CD4-positive, alpha-beta T cell treated with Interferon gamma for 1 hour (primary cell): ENCODE measurements around the gene LBP.
"Not testable (repeated sequence)": the region's sequence is repeated elsewhere in the genome, so short reads cannot be mapped to it uniquely, and the experiment has no call there.

Experiments used
- DNase-seq: peaks from one replicate; pipeline ENCODE4 v3.0.0-alpha.2; 2020

Gene LBP, protein sequence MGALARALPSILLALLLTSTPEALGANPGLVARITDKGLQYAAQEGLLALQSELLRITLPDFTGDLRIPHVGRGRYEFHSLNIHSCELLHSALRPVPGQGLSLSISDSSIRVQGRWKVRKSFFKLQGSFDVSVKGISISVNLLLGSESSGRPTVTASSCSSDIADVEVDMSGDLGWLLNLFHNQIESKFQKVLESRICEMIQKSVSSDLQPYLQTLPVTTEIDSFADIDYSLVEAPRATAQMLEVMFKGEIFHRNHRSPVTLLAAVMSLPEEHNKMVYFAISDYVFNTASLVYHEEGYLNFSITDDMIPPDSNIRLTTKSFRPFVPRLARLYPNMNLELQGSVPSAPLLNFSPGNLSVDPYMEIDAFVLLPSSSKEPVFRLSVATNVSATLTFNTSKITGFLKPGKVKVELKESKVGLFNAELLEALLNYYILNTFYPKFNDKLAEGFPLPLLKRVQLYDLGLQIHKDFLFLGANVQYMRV

DNA sequence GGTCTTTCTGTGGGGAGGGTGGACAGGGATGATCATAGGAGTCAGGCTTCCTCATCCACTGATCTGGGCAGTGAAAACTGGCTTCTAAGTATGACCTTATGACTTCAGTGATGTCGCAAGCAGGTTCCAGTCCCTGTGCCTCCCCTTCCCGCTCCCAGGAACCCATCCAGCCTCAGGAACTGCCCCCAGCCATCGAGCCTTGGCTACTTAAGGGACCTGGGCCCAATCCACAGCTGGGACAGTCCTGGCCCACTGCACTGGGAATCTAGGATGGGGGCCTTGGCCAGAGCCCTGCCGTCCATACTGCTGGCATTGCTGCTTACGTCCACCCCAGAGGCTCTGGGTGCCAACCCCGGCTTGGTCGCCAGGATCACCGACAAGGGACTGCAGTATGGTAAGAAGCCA lies at the start of gene LBP:
Gene LBP, plus strand, starts transcription at position 236 of the 405 bp plus-strand sequence. Its CDS starts 35 bp downstream, at position 271.
- no peak for DNase-seq

DNA sequence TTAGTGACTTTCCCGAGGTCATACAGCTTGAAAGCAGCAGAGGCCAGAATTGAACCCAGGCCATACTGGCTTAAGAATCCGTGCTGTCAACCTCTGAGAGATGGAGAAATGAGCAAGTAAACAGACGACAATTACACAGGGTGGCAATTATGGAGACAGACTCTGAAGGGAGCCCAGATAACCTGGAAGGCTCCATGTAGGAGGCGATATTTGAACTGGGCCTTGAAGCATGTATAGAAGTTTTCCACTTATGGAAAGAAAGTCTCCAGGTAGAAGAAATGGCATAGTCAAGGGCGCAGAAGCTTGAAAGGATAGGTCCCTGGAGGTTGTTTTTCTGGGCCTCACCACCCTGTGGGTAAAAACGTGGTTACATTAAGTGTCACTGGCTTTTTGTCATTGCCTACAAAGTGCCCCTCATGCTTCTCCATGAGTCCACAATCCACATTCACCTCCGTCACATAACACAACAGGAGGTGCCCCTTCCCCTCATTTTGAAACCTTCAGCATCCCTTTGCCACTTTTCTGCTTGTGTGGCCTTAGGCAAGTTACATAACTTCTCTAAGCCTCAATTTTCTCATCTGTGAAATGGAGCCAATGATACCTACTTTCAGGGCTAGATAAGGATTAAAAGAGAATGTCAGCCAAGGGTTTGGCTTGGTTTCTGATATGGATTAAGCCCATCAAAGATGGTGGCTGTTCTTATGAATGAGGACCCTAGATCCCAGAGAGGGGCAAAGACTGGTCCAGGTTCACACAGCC lies 48.2 kb upstream of the LBP start:
- DNase-seq: no peak

DNA sequence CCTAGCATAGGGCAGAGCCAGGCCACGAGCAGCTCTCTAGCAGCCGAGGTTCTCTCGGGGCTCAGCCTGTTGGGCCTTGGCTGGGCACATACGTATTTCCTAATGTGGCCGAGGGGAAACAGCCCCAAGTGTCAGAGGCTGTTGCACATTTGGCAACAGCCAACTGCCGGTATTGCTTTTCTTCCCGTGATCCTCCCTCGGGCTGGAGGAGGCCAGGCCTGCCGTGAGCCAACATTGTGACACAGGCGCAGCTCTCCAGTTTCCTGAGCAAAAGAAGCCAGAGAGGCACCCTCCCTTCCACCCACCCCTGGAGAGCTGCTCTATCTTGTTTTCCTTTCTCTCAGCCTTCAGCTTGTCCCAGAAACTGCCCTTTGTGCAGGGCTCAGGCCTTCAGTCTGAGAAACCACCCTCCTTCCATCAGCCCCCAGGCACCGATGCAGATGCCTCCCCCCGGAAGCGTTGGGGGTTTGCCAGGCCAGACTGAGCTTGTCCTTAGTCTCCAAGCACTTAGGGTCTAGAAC lies 47.5 kb upstream of the LBP start:
- DNase-seq: peak; percentile 36

DNA sequence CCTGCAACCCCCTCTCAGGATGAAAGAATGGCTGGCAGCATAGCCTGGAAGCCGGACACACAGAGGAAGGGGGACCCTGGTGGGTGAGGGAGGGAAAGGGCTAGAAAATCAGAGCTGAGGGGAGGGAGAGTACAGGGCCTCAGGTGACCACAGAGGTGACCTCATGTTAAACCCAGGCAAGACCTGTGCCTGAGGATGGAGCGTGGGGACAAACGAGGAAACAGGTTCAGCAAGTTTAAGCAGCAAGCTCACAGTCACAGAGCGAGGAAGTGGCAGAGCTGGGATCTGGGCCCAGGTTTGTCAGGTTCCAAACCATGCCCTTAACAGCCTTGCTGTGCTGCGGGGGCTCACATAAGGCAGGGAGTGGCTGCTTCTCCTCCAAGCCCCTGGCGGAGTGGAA lies 46.3 kb upstream of the LBP start:
- no peak for DNase-seq

DNA sequence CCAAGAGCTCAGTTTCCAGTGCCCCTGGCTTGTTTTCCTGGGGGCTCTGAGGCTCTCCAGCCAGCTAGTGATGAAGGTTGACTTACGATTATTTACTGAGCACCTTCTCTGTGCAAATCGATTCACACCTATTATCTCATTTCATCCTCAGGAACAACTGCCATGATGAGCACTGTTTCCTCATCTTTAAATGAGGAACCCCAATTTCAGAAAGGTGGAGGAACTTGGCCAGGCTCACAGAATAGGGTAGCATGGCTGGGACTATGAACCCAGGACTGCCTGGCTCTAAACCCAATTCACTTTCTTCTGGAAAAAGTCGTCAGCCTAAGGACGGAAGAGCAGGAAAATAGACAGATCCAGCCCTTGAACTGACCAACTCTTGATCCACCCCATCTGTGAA lies 45.8 kb upstream of the LBP start:
- DNase-seq: no peak

DNA sequence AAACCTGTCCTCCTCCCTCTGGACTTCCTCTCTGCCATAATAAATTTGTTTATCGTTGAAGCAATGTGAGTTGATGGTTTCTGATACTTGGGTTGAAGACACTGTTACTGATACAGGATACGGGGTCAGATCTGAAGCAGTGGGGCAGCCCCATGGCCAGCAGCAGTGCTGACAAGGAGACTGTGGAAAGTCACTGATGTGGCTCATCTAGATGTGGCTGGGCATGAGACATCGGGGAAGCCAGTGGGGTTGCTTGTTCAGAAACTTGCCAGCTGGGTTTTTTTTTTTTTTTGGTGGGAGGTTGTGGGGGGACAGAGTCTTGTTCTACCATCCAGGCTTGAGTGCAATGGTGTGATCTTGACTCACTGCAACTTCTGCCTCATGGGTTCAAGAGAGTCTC lies 45.0 kb upstream of the LBP start:
- no peak for DNase-seq

DNA sequence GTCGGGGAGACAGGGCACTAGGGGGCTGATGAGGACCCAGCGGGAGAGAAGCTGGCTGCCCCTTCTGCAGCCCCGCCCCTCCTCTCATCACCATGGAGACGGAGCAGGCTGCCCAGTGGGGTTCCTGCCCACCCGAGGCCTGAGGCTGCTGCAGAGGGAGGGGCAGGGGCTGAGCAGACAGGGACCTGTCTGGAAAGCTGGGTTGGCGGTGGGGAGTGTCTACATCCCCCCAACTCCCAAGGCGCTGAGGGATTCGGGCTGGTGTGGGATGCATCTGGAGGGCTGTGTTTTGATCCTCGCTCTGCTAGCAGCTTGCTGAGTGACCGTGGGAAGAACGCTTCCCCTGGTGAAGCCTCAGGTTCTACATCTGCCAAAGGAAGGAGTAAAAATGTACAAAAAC lies 43.5 kb upstream of the LBP start:
- DNase-seq: no peak

DNA sequence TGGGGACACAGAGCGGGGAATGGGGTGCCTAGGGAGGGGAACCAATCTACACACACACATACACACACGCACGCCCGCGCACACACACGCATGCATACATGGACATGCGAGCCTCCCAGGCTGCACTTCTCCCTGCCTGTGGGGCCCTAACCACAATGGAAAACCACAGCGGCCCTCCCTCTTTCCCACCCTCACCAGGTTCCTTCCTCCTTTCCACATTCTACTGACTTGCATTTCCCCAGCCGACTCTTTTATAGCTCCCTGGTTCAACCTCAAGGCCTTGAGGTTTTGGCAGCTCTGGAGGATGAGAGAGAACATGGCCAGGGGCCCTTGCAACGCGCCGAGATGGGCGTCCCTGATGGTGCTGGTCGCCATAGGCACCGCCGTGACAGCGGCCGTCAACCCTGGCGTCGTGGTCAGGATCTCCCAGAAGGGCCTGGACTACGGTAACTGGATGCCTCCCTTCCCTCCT lies 42.3 kb upstream of the LBP start, which contains the start of gene BPI:
Gene BPI, plus strand, starts transcription at position 249 of the 472 bp plus-strand sequence. Its CDS starts 68 bp downstream, at position 317.
- peak; percentile 47 for DNase-seq

DNA sequence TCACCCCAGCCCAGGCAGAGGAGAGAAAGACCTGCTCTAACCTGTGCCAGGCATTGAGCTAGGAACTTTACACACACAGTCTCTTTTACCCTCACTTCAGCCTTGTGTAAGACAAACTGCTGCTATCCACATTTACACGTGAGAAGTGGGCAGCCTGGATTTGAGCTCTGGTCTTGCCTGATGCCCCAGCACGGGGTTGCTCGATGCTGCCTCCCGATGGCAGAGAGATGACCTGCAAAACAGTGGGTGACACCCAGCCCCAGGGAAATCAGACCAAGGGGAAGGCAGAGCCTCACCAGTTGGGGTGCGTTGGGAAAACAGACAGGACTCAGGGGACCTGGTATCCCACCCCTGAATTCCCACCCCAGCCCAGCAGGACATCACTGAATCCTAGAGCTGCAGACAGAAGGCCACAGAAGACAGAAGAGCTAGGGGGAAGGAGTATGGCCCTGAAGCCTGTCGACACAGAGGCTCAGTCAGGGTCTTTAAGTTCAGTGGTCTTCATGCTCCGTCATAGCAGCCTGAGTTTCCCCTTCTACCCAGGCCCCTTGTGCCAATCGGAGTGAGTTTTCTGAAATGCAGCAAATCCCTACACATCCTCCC lies 41.3 kb upstream of the LBP start:
- DNase-seq: peak; percentile 43

DNA sequence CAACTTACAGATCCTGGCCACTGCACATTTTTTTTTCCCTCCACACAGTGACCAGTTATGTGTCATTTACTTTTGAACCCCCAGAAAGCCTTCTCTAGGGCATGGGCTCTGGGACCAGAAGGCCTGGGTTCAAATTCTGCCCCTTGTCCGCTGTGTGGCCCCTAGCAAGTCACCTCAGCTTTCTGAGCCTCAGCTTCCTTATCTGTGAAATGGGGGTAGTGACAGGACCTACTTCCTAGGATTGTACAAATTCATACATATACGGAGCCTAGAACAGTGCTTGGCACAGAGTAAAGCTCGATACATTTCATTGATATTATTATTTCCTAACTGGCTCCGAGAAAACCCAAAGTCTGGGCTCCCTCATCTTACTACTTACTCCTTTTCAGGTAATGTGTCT lies 40.7 kb upstream of the LBP start:
- no peak for DNase-seq

DNA sequence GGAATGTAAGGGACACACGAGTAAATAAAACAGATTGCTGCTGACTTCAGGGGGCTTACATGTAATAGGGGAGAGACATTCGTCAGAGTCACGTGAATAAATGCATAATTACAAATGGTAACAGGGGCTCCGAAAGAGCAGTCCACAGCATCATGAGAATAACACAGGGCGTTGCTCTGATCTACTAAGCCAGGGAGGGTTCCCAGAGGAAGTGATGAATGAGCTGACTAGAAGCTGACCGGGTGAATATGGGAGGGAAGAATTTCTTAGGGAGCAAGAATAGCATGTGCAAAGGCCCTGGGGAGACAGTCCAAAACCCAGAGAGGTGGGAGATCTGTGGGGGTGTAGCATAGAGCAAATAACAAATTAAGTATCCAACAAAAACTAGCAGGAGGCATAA lies 39.9 kb upstream of the LBP start:
- DNase-seq: no peak

DNA sequence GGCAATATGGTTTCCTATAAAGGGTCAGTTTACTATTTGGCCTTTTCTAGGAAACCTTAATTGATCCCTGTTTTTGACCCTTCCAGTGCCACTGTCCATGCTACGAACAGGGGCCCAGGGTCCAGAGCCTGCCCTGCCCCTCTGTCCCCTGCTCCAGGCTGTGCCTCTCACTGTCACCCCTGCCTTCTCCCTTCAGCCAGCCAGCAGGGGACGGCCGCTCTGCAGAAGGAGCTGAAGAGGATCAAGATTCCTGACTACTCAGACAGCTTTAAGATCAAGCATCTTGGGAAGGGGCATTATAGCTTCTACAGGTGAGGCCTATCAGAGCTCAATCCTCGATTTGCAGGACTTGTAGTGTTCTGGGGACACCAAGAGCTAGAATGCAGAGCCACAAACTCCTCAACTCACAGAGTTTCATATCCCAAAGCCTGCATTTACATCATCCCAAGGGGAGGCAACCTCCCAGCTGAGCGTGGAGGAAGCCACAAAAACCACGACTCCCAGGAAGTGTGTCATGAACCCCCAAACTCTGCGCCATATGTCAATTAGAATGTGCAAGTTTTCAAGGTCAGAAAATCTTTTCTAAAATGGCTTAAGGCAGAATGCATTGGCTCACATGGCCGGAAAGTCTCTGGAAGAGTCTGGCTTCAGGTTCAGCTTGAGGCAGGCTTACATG lies 38.8 kb upstream of the LBP start:
- DNase-seq: no peak

DNA sequence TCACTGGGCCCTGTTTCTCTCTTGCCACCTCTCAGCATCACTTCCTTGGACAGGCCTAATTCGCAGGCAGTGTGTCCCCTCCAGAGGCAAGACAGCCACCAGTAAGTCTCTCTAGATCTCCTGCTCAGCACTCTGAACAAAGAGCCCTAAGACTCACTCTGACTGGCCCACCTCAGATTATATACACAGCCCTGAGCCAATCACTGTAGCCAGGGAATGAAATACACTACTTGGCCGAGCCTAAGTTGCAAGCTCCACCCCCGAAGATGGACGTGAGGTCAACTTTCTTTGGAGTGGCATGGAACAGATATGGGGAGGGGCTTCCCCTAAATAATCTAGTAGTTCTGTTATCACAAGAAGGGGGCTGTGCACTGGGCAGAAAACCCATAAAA lies 38.2 kb upstream of the LBP start:
- no peak for DNase-seq

DNA sequence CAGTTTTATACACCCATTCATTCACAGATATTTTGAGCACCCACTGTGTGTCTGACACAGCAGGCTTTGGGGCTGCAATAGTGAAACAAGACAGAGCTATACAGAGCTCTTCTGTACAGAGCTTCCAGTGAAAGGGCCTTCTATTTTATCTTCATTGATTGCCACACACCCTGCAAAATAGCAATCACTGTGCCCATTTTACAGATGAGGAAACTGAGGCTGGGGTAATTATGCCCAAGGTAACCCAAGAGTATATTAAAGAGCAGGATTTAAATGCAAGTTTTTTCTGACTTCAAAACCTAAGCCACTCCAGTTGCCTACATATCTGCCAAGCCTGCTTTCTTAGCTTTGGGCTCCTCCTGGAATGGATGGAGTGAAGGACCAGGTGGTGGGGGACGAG lies 37.8 kb upstream of the LBP start:
- no peak for DNase-seq

DNA sequence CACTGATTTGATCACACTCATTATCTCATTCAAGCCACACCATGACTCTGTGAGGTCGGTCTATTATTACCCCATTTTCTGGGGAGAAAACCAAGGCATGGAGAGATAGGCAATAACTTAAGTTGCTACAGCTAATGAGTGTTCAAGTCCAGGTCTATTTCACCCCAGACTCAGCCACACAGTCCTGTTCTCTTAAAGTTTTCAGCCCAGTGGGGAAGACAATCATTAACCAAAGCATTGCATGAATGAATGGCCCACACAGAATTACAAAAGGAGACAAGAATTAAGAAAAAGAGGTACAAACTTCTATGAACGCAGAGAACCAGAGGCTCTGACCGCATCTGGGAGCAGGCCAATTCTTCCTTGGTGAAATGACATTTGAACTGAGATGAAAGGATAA lies 35.2 kb upstream of the LBP start:
- DNase-seq: no peak

DNA sequence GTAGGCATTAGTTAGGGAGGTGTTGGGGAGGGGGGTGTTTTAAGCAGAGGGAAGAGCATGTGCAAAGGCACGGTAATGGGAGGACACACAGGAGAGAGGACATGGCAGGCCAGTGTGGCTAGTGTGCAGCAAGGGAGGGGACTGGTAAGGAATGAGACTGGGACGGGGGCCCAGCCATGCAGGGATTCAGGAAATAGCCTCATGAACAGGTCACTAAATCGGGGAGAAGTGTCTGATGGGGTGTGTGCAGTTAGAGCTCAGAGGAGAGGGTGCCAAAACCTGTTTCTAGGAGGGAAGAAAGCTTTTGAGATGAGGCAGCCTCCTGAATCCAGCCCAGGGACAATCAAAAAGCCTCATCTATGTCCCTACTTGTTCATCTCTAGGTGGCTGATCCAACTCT lies 34.8 kb upstream of the LBP start:
- DNase-seq: no peak

DNA sequence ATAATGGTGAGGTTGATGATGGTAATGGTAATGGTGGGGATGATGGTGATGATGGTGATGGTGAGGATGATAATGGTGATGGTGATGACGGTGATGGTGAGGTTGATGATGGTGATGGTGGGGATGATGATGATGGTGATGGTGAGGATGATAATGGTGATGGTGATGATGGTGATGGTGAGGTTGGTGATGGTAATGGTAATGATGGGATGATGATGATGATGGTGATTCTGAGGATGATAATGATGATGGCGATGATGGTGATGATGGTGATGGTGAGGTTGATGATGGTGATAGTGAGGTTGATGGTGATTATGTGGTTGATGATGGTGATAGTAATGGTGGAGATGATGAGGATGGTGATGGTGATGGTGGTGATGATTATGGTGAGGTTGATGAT lies 32.6 kb upstream of the LBP start:
- DNase-seq: no peak

DNA sequence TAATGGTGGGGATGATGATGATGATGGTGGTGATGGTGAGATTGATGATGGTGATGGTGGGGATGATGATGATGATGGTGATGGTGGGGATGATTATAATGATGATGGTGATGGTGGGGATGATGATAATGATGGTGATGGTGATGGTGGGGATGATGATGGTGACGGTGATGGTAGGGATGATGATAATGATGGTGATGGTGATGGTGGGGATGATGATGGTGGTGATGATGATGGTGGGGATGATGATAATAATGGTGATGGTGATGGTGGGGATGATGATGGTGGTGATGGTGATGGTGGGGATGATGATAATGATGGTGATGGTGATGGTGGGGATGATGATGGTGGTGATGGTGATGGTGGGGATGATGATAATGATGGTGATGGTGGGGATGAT lies 31.9 kb upstream of the LBP start:
- not testable (repeated sequence) for DNase-seq

DNA sequence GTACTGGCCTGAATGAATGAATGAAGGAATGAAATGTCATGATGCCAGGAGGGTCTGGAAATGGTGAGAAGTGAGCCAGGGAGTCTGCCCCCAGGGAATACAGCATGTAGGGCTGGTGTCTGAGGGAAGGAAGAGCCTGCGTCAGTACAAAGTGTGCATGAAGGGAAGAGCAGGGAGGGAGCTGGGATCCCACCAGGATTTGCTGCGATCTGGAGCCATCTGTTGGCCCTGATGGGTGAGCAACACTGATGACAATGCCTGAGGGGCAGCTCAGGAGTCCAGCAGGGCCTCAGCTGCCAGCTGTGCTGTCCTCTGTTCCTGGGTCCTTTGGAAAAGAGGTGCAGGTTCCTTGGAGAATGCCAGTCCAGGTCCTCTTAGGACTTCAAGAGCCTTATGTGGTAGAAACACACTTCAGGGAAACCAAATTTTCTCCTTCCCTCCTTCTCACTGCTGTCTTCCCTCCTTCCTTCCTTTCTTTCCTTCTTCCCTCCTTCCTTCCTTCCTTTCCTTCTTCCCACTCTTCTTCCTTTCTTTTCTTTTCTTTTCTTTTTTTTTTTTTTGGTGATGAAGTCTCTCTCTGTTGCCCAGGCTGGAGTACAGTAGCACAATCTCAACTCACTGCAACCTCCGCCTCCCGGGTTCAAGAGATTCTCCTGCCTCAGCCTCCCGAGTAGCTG lies 30.9 kb upstream of the LBP start:
- no peak for DNase-seq

DNA sequence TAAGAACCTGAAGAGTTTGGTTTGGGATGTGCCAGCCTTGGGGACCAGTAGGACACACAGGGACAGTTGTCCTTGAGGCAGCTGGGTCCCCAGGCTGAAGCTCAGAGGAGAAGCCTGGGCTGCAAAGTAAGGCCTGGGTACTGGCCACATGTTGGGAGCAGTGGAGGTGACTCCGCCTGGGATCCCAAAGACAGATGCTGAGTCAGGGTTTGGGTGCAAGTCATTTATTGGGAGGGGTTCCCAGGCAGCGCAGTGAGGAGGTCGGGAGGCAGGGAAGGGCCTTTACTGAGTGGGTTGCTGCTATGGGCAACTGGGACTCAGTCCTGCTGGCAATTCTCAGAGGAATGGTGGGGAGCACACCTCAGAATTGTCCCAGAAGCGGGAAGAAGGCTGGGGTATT lies 29.9 kb upstream of the LBP start:
- DNase-seq: no peak

DNA sequence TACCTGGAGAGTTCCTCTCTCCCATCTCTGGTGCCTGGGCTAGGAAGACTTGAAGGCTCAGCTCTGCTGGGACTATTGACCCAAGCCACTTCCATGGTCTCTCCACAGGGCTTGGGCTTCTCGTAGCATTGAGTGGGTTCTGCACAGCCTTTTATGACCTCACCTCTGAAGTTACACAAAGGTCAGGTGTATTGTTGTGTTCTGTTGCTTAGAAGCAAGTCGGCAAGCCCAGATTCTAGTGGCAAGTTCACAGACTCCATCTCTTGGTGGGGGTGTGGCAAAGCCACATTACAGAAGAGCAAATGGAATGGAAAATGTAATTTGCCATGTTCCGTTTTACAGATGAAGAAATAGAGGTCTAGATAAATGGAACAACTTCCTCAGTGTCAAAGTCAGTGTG lies 28.9 kb upstream of the LBP start:
- no peak for DNase-seq

DNA sequence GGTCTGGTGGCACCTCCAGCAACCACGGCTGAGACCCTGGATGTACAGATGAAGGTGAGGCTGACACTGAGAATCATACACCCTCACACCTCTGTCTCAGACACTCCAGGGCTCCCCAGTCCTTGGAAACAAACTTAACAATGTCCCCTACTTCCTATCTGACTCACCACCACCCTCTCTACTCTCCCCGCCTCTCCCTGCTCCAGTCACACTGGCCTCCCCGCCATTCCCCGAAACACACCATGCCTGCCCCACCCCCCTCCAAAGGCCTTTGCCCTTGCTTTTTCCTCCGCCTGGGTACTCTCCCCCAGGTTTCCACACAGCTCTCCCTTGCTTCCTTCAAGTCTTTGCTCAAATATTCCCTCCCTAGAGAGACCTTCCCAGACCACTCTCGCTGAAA lies 26.1 kb upstream of the LBP start:
- DNase-seq: no peak
